HG02943 (cell line): Measurements from ENCODE around the gene PRKCD.
A peak's percentile ranks its signal among the peaks of the same experiment; 100 is the strongest.

ENCODE experiments used
- ATAC-seq: cut with Tn5 transposase; IDR thresholded peaks from one replicate; pipeline ENCODE4 v1.9.1; 2021; ENCODE audit warnings: mild to moderate bottlenecking, low read depth, moderate library complexity; ENCODE audit not compliant: unreplicated experiment

PRKCD gene

GRCh38 chr3:53160660-53161449, at the start of gene PRKCD:
Gene PRKCD (plus strand): TSS chr3:53161209. CDS start chr3:53178423, 17,214 bp downstream.
- ATAC-seq: peak; percentile 51

- ATAC-seq: no peak
Measured at GRCh38 chr3:53111822-53112221, 49.2 kb upstream of the PRKCD start.

GRCh38 chr3:53113293-53114010, 47.6 kb upstream of the PRKCD start:
- ATAC-seq: no peak

GRCh38 chr3:53114011-53114400, 47.0 kb upstream of the PRKCD start:
- ATAC-seq: no peak

GRCh38 chr3:53114412-53115074, 46.5 kb upstream of the PRKCD start:
- no peak for ATAC-seq

GRCh38 chr3:53116956-53117355, 44.1 kb upstream of the PRKCD start:
- no peak for ATAC-seq

GRCh38 chr3:53120336-53120735, 40.7 kb upstream of the PRKCD start:
- no peak for ATAC-seq

- no peak for ATAC-seq
Measured at GRCh38 chr3:53122255-53122932, 38.6 kb upstream of the PRKCD start.

- ATAC-seq: no peak
Measured at GRCh38 chr3:53122933-53123305, 38.1 kb upstream of the PRKCD start.

GRCh38 chr3:53123510-53123909, 37.5 kb upstream of the PRKCD start:
- no peak for ATAC-seq

GRCh38 chr3:53123953-53124352, 37.1 kb upstream of the PRKCD start:
- no peak for ATAC-seq

GRCh38 chr3:53126601-53127000, 34.4 kb upstream of the PRKCD start:
- ATAC-seq: no peak

- ATAC-seq: no peak
Measured at GRCh38 chr3:53129344-53129743, 31.7 kb upstream of the PRKCD start.

- peak; percentile 77 for ATAC-seq
Measured at GRCh38 chr3:53130179-53131061, 30.6 kb upstream of the PRKCD start, which contains the start of gene RFT1. Gene RFT1 (minus strand): TSS chr3:53130435. CDS start chr3:53130400, 35 bp downstream.

GRCh38 chr3:53131096-53131495, 29.9 kb upstream of the PRKCD start:
- no peak for ATAC-seq

GRCh38 chr3:53132347-53132746, 28.7 kb upstream of the PRKCD start:
- no peak for ATAC-seq

- peak; percentile 48 for ATAC-seq
Measured at GRCh38 chr3:53134631-53135232, 26.3 kb upstream of the PRKCD start.

GRCh38 chr3:53137221-53137620, 23.8 kb upstream of the PRKCD start:
- no peak for ATAC-seq

GRCh38 chr3:53137835-53138446, 23.1 kb upstream of the PRKCD start:
- no peak for ATAC-seq
